Central memory CD4-positive, alpha-beta T cell (primary cell): Measurements from ENCODE around the gene CCDC34.
"Not testable (repeated sequence)": the region's sequence is repeated elsewhere in the genome, so short reads cannot be mapped to it uniquely, and the experiment has no call there.

Source experiments
- DNase-seq: peaks from one replicate; pipeline ENCODE4 v3.0.0; 2022

CCDC34 gene

DNA sequence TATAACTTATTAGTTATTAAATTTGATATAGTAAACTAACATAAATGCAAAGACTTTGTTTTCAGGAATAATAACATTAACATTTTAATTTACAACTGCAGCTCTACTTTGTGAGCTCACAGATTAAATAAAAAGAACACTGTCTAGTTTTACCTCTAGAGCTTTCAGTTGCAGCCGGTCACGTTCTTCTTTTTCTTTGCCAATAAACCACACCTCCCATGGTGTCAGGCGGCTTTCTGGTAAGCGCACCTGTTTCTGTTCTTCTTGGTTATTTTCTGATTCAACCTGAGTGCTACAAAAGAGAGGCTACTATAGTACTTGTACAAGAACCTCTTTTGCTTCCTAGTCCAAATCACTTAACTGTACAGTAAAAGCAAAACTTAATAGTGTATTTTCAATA lies 5.8 kb downstream of the CCDC34 start:
- DNase-seq = no peak

DNA sequence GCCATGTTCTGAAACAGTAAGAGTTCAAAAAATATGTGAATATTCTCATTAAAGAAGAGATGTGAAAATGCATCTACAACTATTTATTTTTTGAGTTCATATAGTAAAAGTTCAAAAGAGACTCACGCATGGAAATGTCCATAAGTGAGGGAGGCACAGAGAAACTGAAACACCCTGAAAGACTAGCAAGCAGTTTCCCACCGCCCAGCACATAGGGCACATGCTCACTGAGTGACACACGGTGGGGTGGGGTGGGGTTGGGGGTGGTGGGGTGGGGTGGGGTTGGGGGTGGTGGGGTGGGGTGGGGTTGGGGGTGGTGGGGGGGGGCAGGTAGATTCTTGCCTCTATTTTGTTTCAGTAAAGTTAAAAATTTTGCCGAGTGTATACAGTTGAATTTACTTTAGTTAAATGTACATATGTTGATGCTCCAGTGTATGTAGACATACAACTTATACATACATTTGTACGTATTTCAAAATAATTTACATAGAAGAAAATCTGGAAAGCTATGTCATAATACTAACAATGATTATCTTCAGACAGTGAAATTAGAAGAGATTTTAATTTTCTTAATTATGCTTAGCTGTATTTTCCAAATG lies 6.3 kb downstream of the CCDC34 start:
- no peak for DNase-seq

DNA sequence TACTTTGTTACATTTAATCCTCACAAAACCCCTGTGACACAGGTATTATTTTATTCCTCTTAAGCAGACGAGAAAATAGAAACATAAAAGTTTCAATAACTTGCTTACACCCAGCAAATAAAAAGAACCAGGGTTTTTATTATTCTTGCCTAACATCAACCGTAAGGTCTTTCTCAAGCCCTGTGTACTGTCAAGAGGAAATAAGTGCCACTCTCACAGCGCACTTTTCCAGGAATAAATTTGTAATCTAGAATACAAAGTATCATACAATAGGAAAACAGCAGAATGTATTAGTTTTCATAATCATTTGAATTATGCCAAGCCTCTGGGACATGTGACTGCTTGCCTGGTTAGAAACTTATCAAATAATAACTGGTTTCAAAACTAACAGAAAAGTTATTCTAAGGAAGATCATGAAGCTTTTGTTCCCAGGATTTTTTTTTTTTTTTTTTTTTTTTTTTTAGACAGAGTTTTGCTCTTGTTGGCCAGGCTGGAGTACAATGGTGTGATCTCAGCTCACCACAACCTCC lies 7.4 kb downstream of the CCDC34 start:
- no peak for DNase-seq

DNA sequence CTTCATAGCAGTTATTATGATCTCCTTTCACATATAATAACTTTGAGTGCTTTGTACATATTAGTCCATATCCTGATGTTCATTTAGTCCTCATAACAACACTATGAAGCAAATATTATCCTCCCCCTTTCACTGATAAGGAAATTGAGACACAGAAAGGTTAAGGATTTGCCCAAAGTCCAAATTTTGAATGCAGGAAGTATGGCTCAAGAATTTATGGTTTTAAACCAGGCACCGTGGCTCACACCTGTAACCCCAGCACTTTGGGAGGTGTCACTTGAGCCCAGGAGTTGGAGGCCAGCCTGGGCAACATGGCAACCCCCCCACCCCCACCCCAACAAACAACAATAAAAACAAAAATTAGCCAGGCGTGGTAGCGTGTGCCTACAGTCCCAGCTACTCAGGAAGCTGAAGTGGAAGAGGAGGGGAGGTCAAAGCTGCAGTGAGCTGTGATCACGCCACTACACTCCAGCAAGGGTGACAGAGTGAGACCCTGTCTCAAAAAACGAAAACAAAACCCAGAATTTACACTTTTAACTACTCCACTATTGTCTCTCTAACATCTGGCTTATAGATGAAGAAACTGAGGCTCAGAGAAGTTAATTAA lies 8.6 kb downstream of the CCDC34 start:
- DNase-seq = no peak

DNA sequence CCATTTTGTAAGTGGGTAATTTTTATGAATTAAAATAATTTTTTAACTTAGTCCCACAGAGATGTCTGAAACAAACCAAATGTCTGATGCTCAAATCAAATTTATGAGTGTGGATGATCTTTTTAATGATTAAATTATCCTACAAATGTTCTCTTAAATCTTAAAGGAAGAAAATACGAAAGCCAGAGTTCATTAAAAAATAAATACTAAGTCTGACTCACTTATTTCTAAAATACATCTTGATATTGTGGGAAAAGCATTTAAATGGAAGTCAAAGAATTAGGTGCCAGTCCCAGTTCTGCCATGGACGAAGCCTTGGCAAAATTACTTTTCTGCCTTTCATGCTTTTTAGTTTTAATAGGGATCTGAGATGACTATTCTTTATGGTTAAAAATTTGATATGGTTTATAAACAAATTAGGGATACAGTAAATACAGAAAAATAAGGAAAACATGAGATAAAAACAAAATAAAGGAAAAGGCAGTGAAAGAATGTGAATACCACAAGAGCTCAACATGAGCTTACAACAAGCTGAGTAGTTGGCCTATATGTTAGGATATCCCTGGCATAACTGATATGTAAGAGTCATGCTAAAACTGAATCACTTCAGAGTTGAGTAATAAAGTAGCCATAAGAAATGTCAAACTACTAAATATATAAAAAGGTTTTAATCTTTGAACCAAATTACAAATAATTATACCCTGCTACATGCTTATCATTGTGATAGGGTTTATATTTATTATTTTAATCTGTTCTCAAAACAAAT lies 9.2 kb downstream of the CCDC34 start:
- DNase-seq = no peak

DNA sequence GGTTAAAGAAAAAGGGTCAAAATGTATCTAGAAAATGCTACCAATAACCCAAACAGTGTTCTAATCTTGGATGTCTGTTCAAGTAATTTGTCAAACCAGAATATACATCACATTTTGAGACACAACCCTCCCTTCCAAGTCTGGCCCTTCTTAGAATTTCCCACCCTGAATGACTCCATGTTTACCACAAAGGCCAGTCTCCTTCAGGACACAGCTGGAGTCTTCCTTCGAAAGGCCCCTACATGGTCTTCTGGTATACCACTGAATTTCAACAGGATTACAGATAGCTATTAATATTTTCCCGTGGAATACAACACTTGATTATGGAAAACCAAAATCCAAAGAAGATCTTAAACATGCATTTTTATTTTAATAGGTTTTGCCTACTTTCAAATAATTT lies 10.2 kb downstream of the CCDC34 start:
- no peak for DNase-seq

DNA sequence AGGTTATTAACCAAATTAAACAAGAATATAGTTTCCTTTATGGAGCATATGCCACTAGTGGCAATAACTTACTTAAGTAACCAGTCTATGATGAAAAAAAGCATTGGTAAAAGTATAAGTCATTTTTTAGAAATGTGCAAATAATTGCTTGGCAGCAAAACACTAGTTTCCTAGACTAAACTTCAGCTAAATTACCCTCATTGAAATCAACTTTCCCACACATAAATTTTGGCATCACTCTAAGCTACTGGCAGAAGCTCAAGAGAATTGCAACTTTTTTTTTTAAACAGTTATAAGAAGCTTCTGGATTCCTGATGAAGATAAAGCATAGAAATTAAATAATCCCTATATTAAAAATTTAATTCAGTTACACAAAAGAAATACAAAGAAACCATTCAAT lies 12.5 kb downstream of the CCDC34 start:
- no peak for DNase-seq

DNA sequence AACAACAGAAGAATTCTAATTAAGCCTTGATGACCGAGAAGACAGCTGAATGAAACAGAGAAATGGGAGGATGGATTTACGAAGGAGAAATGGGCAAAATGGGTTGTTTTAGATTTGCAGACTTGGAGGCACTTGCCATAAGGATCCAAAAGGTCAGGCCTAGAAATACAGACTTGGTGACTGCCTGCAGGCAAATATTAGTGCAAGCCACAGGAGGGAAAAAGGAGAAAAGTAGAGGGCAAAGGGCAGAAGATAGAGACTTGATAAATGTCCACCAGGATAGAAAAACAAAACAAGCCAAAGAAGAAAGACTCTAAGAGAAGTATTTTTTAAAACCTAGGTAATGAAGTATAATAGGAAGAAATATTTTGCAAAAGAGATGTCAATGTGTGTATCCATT lies 13.1 kb downstream of the CCDC34 start:
- no peak for DNase-seq

DNA sequence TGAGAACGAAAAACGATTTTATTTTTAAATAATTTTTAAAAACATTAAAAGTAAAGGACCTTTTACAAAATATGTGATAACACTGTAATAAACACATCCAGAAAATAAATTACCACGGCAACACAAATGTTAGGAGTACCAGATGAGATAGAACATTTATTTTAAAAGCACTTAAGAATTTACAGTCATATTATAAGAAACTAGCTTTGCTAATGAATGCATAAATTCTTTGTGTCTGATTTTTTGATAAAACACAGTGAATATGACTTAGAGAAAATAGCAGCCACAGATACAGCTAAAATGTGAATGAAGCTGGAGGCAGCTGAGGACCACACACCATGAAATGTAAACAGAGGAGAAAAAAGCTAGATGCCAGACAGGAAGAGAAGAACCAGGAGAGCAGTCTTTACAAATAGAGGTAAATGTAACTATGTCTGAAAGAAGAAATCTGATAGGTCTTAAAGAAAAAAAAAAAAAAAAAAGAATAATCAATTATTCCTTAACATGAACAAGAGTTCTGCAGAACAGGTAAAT lies 14.6 kb downstream of the CCDC34 start:
- no peak for DNase-seq

DNA sequence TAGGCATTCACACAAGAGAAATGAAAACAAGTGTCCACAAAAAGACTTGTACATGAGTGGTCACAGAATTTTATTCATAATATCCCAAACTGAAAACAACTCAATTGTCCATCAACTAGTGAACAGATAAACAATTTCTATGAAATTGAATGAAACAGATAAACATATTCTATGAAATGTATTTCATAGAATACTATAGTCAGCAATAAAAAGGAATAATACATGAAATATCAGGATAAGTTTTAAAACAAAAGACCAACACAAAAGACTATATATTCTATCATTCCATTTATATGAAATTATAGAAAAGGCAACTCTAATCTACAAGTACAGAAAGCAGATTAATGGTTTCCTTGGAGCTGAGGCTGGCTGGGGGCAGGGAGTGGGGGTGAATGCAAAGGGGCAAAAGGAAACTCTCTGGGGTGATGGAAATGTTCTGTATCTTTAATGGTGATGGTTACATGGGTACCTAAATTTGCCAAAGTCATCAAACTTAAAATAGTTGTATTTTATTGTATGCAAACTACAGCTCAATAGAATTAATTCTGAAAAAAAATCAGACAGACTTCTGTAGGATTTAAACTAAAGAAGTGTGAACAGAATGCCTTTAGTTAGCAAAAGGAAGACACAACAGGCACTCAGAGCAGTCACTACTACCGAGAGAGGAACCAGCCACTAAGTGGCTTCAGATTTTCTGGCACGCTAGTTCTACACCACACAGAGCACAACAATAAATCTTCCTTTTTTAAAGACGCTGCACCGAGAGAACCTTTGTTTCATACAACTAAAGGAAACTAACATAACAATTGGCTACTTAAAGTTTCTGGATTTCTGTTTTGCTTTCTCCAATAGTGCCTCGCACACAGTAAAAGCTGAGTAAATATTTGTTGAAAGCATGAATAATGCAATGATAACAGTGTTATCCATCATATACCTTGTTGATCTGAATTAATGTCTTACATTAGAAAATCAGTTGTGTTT lies 15.4 kb downstream of the CCDC34 start:
- DNase-seq = no peak

DNA sequence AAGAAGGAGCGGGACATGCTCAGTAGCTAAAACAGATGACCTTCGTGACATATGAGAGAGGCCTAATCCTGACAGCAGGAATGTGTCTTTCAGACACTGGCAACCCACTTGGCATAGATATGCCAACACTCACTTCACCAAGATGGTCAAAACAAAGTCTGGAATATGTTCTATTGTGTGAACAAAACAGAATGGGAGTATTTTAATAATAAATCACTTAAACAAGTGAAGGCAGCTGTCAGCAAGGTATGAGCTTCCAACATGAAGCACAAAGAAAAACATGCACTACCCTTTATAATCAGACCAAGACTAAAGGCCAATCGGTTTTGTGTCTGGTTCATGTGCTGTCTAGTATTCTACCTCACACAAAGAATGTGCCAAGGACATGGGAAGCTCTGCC lies 23.1 kb downstream of the CCDC34 start:
- DNase-seq = no peak

DNA sequence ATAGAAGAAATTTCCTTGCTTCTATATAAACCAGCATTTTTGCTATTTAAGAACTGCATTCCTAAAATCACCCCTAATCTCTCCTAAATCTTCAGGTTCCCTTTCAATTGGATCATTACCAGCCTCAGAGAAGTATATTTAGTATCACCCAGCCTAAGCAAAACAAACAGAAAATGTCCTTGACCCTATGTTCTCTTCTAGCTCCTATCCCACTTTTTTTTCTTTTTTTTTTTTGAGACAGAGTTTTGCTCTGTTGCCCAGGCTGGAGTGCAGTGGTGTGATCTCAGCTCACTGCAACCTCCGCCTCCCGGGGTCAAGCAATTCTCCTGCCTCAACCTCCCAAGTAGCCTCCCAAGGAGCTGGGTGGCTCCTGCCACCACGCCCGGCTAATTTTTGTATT lies 28.3 kb downstream of the CCDC34 start:
- not testable (repeated sequence) for DNase-seq

DNA sequence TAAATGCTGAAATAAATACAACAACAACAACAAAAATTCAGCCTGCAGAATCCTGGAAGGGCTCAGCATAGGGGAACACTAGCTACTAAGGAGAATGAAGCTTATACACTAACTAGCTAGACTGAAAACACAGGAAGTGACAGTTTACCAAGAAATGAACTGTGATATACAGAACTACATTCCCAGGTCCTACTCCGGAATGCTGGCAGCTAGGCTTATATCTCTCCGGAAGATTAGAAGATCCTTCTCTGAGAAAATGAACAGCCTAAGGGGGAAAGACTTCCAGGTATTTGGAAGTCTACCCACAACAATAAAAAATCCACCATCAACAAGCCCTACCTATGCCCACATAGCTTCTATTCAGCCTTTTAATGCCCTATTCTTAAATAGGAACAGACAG lies 31.0 kb downstream of the CCDC34 start:
- DNase-seq = no peak

DNA sequence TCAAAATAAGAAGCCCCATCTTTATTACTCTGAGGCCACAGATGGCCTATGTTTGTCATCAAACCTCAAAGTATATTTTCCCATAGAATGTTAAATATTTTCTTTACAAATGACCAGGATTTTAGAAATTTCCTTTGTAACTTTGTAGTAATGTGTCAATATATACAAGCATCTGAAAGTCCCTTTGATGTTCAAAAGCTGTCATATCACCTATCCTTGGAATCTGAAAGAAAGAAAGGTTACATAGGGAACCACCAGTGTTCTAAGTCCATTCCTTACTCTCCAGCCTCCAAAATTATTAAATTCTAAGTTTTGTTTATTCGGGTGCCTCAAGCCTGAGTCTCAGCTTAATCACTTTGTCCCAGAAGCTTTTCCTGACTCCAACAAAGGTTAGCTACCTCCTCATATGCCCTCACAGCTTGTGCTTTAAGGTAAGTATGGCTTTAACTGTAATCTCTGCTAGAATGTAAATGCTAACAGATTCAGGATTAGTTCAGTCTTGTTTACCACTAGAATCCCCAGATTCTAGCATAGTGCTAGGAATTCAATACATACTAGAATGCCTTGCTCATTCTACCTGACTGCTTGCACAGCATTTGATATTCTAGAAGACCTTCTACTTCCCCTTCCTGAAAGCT lies 32.3 kb downstream of the CCDC34 start:
- no peak for DNase-seq

DNA sequence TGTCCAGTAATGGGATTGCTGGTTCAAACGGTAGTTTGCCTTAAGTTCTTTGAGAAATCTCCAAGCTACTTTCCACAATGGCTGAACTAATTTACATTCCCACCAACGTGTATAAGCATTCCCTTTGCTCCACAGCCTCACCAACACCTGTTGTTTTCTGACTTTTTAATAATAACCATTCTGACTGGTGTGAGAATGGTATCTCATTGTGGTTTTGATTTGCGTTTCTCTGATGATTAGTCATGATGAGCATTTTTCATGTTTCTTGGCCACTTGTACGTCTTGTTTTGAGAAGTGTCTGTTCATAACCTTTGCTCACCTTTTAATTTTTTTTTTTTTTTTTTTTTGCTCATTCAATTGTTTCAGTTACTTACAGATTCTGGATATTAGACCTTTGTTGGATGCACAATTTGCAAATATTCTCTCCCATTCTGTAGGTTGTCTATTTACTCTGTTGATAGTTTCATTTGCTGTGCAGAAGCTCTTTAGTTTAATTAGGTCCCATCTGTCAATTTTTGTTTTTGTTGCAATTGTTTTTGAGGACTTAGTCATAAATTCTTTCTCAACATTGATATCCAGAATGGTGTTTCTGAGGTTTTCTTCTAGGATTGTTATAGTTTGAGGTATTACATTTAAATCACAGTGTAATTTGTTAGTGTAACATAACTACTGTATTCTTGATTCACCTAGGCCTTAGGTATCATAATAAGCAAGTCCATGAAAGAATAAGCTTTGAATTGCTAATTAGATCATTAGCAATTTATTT lies 33.0 kb downstream of the CCDC34 start:
- no peak for DNase-seq

DNA sequence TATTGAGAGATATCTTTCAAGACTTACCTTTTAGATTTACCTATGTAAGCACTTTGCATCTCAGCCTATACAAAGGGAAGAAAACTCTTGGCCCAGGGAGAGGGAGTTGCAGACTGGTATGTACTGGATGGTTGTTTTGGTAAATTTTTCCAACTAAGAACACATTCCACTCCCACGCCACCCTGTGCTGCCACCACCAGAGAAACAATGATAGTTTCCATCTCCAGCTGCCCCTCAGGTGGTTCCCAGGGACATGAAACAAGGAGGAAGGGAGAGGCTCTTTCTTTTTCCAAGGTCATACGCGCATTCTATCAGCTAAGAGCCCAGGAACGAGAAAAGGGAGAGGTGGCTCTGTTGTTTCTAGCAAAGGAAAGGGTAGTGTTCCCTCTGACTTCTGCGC lies 34.4 kb downstream of the CCDC34 start:
- DNase-seq = no peak

DNA sequence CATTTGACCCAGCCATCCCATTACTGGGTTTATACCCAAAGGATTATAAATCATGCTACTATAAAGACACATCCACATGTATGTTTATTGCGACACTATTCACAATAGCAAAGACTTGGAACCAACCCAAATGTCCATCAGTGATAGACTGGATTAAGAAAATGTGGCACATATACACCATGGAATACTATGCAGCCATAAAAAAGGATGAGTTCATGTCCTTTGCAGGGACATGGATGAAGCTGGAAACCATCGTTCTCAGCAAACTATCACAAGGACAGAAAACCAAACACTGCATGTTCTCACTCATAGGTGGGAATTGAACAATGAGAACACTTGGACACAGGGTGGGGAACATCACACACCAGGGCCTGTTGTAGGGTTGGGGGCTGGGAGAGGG lies 36.0 kb downstream of the CCDC34 start:
- DNase-seq = not testable (repeated sequence)

DNA sequence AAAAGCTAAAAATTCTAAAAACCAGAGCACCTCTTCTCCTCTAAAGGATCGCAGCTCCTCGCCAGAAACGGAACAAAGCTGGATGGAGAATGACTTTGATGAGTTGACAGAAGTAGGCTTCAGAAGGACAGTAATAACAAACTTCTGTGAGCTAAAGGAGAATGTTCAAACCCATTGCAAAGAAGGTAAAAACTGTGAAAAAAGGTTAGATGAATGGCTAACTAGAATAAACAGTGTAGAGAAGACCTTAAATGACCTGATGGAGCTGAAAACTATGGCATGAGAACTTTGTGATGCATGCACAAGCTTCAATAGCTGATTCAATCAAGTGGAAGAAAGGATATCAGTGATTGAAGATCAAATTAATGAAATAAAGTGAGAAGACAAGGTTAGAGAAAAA lies 40.8 kb downstream of the CCDC34 start:
- not testable (repeated sequence) for DNase-seq

DNA sequence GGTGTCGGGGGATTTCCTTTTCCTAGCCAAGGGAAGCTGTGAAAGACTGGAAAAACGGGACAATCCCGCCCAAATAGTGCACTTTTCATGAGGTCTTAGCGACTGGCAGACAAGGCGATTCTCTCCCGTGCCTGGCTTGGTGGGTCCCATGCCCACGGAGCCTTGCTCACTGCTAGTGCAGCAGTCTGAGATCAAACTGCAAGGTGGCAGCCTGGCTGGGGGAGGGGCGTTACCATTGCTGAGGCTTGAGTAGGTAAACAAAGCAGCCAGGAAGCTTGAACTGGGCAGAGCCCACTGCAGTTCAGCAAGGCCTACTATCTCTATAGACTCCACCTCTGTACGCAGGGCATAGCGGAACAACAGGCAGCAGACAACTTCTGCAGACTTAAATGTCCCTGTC lies 41.7 kb downstream of the CCDC34 start:
- not testable (repeated sequence) for DNase-seq

DNA sequence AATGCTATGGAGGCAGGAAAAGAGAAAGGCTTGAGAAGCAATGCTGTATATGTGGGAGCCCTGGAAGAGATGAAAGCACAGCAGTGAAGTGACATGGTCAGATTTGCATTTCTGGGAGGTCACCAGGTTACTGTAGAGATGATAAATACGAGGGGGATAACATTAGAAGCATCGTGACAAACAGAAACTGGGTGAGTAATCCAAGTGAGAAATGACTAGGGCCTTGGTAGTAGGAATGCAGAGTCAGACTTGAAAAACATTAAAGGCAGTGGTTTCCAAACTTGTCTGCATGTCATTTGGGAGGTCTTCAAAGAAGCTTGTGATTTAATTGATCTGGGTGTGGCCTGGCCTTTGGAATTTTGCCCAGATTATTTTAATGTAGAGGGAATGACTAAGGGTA lies 43.9 kb downstream of the CCDC34 start:
- DNase-seq = no peak

DNA sequence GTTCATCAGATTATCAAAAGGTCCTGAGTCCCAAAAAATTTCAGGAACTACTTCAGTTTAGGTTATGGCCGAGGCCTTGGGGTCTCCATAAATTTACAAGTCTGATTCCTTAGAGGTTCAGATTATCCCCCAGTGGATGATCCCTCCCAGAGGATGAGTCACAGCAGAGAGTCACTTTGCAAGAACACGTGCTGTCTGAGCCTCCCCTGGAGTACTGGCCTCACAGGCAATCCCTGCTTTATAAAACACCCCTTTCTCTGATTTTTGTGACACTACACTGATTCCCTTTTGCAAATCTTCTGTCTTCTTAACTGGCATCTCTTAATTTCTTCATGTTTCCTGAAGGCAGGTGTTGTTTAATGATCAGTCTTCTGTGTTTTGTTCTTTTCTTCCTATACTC lies 45.3 kb downstream of the CCDC34 start:
- DNase-seq = no peak
